Activated CD4-positive, alpha-beta memory T cell treated with anti-CD3 and anti-CD28 coated beads for 36 hours (primary cell): ENCODE results near the gene MRGPRD. TPM values are rescaled to one million over a fixed set of nuclear protein-coding genes. Genes with fewer than 3 reads are reported as not detected.

Experiments
- CTCF ChIA-PET: fragments of 350-600 bp; sonication (Branson Sonifier 250); formaldehyde crosslinking; loops from one replicate; lab custom pipeline; 2021; ENCODE audit warnings: antibody characterized with exemption, inconsistent platforms; lab: Charles Lee
- POLR2A ChIA-PET: fragments of 350-600 bp; sonication (Branson Sonifier 250); formaldehyde crosslinking; loops from one replicate; lab custom pipeline; 2021; ENCODE audit warnings: antibody characterized with exemption; lab: Charles Lee
- DNase-seq: peaks from one replicate; pipeline ENCODE4 v3.0.0-alpha.2; 2020
- H3K27ac Mint-ChIP-seq: one replicate; pipeline ENCODE4 v1.8.0; 2021; ENCODE audit warnings: mixed read lengths
- H3K27me3 Mint-ChIP-seq: one replicate; pipeline ENCODE4 v1.8.0; 2021; ENCODE audit warnings: mixed read lengths
- H3K36me3 Mint-ChIP-seq: one replicate; pipeline ENCODE4 v1.8.0; 2021; ENCODE audit warnings: mixed read lengths
- H3K4me1 Mint-ChIP-seq: one replicate; pipeline ENCODE4 v1.8.0; 2021; ENCODE audit warnings: low read depth, mixed read lengths
- H3K4me3 Mint-ChIP-seq: one replicate; pipeline ENCODE4 v1.8.0; 2021; ENCODE audit warnings: mild to moderate bottlenecking, mixed read lengths
- H3K9me3 Mint-ChIP-seq: one replicate; pipeline ENCODE4 v1.8.0; 2021; ENCODE audit warnings: mixed read lengths
- intact Hi-C: fragments of 100-400 bp; cut with micrococcal nuclease; formaldehyde crosslinking; loops from one replicate; pipeline ENCODE4 v1.15.1; 2023
- total RNA-seq, 2 experiments: library from RNA; stranded (reverse); gene quantifications; one replicate each; pipeline ENCODE4 v1.2.3, GENCODE V29; 2021

MRGPRD gene
- total RNA-seq, 2 experiments from 2014 or later, result not detected

- Mint-ChIP-seq H3K27ac (no peak overlapping the region), H3K4me1 (no peaks in the 10 kb centered on the region), H3K27me3 (no peaks in the 10 kb centered on the region), H3K4me3 (no peak overlapping the region), H3K9me3 (no peaks in the 10 kb centered on the region), H3K36me3 (no peaks in the 10 kb centered on the region)
- DNase-seq, result no peak
- intact Hi-C loops, result no loop called here
- POLR2A ChIA-PET, result interaction anchor here (1.2 kb wide), 1 partner anchor 8 kb away, joined by 3 read pairs; no protein-coding TSS in a partner anchor
- CTCF ChIA-PET, result interaction anchor here (1.3 kb wide), 1 partner anchor 9 kb away, joined by 3 read pairs; no protein-coding TSS in a partner anchor
These were observed 24.1 kb downstream of the MRGPRD start for GRCh38 chr11:68956547-68957254.

GRCh38 chr11:68956142-68956541, 24.6 kb downstream of the MRGPRD start:
- Mint-ChIP-seq H3K4me1 (no peaks in the 10 kb centered on the region), H3K9me3 (no peaks in the 10 kb centered on the region), H3K4me3 (no peak overlapping the region), H3K27me3 (no peaks in the 10 kb centered on the region), H3K36me3 (no peaks in the 10 kb centered on the region), H3K27ac (no peak overlapping the region)
- intact Hi-C loops, result no loop called here
- peak; percentile 36 for DNase-seq
- POLR2A ChIA-PET, result no interaction called here
- CTCF ChIA-PET, result interaction anchor here (0.6 kb wide), 1 partner anchor 14 kb away, joined by 4 read pairs; no protein-coding TSS in a partner anchor

- no peaks in the 10 kb centered on the region for H3K4me1 Mint-ChIP-seq
- POLR2A ChIA-PET, result no interaction called here
- H3K36me3 Mint-ChIP-seq, result no peaks in the 10 kb centered on the region
- no peak for DNase-seq
- no peaks in the 10 kb centered on the region for H3K27me3 Mint-ChIP-seq
- no peak overlapping the region for H3K4me3 Mint-ChIP-seq
- CTCF ChIA-PET, result interaction anchor here (0.6 kb wide), 1 partner anchor 14 kb away, joined by 4 read pairs; no protein-coding TSS in a partner anchor
- H3K27ac Mint-ChIP-seq, result no peak overlapping the region
- intact Hi-C loops, result no loop called here
- H3K9me3 Mint-ChIP-seq, result no peaks in the 10 kb centered on the region
These were observed 25.2 kb downstream of the MRGPRD start for GRCh38 chr11:68955607-68955958.

GRCh38 chr11:68954836-68955606, 25.8 kb downstream of the MRGPRD start:
- Mint-ChIP-seq H3K27me3 (no peaks in the 10 kb centered on the region), H3K27ac (no peak overlapping the region), H3K4me1 (no peaks in the 10 kb centered on the region), H3K9me3 (no peaks in the 10 kb centered on the region), H3K36me3 (no peaks in the 10 kb centered on the region), H3K4me3 (no peak overlapping the region)
- CTCF ChIA-PET, result no interaction called here
- POLR2A ChIA-PET, result no interaction called here
- intact Hi-C loops, result no loop called here
- DNase-seq, result no peak

GRCh38 chr11:68950762-68951161, 30.0 kb downstream of the MRGPRD start:
- no peak overlapping the region for H3K4me3 Mint-ChIP-seq
- no peaks in the 10 kb centered on the region for H3K27me3 Mint-ChIP-seq
- H3K36me3 Mint-ChIP-seq, result no peaks in the 10 kb centered on the region
- H3K9me3 Mint-ChIP-seq, result no peaks in the 10 kb centered on the region
- ChIA-PET POLR2A (no interaction called here), CTCF (interaction anchor here (0.6 kb wide), 1 partner anchor 353 kb away, joined by 3 read pairs; no protein-coding TSS in a partner anchor)
- no peak overlapping the region for H3K27ac Mint-ChIP-seq
- H3K4me1 Mint-ChIP-seq, result no peaks in the 10 kb centered on the region
- intact Hi-C loops, result no loop called here
- no peak for DNase-seq

- Mint-ChIP-seq H3K4me3 (no peak overlapping the region), H3K9me3 (no peaks in the 10 kb centered on the region), H3K27ac (no peak overlapping the region), H3K27me3 (no peaks in the 10 kb centered on the region), H3K4me1 (no peaks in the 10 kb centered on the region), H3K36me3 (no peaks in the 10 kb centered on the region)
- ChIA-PET CTCF (interaction anchor here (0.6 kb wide), 1 partner anchor 354 kb away, joined by 3 read pairs; no protein-coding TSS in a partner anchor), POLR2A (no interaction called here)
- intact Hi-C loops, result no loop called here
- DNase-seq, result no peak
These were observed 30.5 kb downstream of the MRGPRD start for GRCh38 chr11:68950270-68950669.

GRCh38 chr11:68948935-68949334, 31.9 kb downstream of the MRGPRD start:
- intact Hi-C loops, result no loop called here
- no peak for DNase-seq
- H3K9me3 Mint-ChIP-seq, result no peaks in the 10 kb centered on the region
- no peaks in the 10 kb centered on the region for H3K27me3 Mint-ChIP-seq
- CTCF ChIA-PET, result no interaction called here
- no peak overlapping the region for H3K4me3 Mint-ChIP-seq
- no peaks in the 10 kb centered on the region for H3K4me1 Mint-ChIP-seq
- H3K27ac Mint-ChIP-seq, result no peak overlapping the region
- POLR2A ChIA-PET, result interaction anchor here (1.2 kb wide), 1 partner anchor 8 kb away, joined by 3 read pairs; no protein-coding TSS in a partner anchor
- no peaks in the 10 kb centered on the region for H3K36me3 Mint-ChIP-seq

GRCh38 chr11:68948496-68948895, 32.3 kb downstream of the MRGPRD start:
- intact Hi-C loops, result no loop called here
- H3K4me1 Mint-ChIP-seq, result no peaks in the 10 kb centered on the region
- POLR2A ChIA-PET, result interaction anchor here (1.2 kb wide), 1 partner anchor 9 kb away, joined by 3 read pairs; no protein-coding TSS in a partner anchor
- CTCF ChIA-PET, result no interaction called here
- no peaks in the 10 kb centered on the region for H3K9me3 Mint-ChIP-seq
- H3K27ac Mint-ChIP-seq, result no peak overlapping the region
- no peaks in the 10 kb centered on the region for H3K36me3 Mint-ChIP-seq
- H3K4me3 Mint-ChIP-seq, result no peak overlapping the region
- no peak for DNase-seq
- no peaks in the 10 kb centered on the region for H3K27me3 Mint-ChIP-seq

- Mint-ChIP-seq H3K9me3 (no peaks in the 10 kb centered on the region), H3K27ac (no peak overlapping the region), H3K27me3 (no peaks in the 10 kb centered on the region), H3K36me3 (no peaks in the 10 kb centered on the region), H3K4me3 (no peak overlapping the region), H3K4me1 (no peaks in the 10 kb centered on the region)
- no peak for DNase-seq
- CTCF ChIA-PET, result no interaction called here
- intact Hi-C loops, result no loop called here
- POLR2A ChIA-PET, result no interaction called here
These were observed 33.6 kb downstream of the MRGPRD start for GRCh38 chr11:68947151-68947550.

- Mint-ChIP-seq H3K9me3 (no peaks in the 10 kb centered on the region), H3K27me3 (no peaks in the 10 kb centered on the region), H3K4me3 (no peak overlapping the region), H3K4me1 (no peaks in the 10 kb centered on the region), H3K36me3 (no peaks in the 10 kb centered on the region), H3K27ac (no peak overlapping the region)
- no peak for DNase-seq
- CTCF ChIA-PET, result no interaction called here
- POLR2A ChIA-PET, result no interaction called here
- intact Hi-C loops, result no loop called here
These were observed 34.2 kb downstream of the MRGPRD start for GRCh38 chr11:68946416-68947090.

GRCh38 chr11:68942751-68943271, 38.0 kb downstream of the MRGPRD start:
- no peak for DNase-seq
- Mint-ChIP-seq H3K27ac (no peak overlapping the region), H3K27me3 (no peaks in the 10 kb centered on the region), H3K4me1 (no peaks in the 10 kb centered on the region), H3K9me3 (no peaks in the 10 kb centered on the region), H3K36me3 (peaks cover 6% of the 10 kb centered on the region), H3K4me3 (no peak overlapping the region)
- ChIA-PET POLR2A (no interaction called here), CTCF (no interaction called here)
- intact Hi-C loops, result no loop called here

- Mint-ChIP-seq H3K4me1 (no peaks in the 10 kb centered on the region), H3K9me3 (no peaks in the 10 kb centered on the region), H3K27ac (no peak overlapping the region), H3K4me3 (no peak overlapping the region), H3K27me3 (no peaks in the 10 kb centered on the region), H3K36me3 (peaks cover 7% of the 10 kb centered on the region)
- DNase-seq, result no peak
- ChIA-PET POLR2A (no interaction called here), CTCF (no interaction called here)
- intact Hi-C loops, result no loop called here
These were observed 38.6 kb downstream of the MRGPRD start for GRCh38 chr11:68942095-68942620.
